ENCODE measurements around the gene FAM72C. TPM values are rescaled to one million over a fixed set of nuclear protein-coding genes. Genes with fewer than 3 reads are reported as not detected.
"Not testable (repeated sequence)": the region's sequence is repeated elsewhere in the genome, so short reads cannot be mapped to it uniquely, and the experiment has no call there.

The FAM72C gene
- total RNA-seq, 2 donors from 2014 or later = 6.0 to 17.8 TPM

DNA sequence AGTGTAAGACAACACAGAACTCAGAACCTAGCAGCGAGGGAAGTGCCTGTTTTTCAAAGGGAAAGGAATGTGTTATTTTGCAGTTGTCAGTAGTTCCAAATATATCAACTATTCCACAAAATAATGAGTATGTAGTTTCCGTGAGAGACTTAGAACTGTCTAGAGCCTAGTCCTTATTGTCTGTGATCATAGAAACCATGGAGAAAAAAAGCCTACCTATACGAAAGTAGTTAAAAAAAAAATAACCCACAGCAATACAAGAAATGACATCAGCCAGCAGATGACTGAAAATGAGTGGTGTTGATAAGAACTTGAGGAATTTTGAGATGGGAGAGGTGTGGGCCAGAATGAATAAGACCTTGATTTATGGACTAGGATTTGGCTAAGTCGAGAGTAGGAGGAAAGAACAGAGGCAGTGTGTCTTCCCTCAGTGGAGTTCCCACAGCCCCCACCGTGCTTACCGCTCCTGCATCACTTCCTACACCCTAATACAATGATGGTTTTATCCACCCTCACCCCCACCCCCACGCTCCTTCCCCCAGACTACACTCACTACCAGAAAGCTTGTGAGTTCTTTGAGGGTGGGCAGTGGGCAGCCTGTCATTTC, 21.6 kb upstream of the FAM72C start:
- ATAC-seq; H3K27me3 Mint-ChIP-seq; H3K27ac Mint-ChIP-seq; DNase-seq (ENCODE audit: low spot score); H3K4me3 Mint-ChIP-seq; H3K36me3 Mint-ChIP-seq; H3K9me3 Mint-ChIP-seq; H3K4me1 Mint-ChIP-seq (ENCODE audit: low read depth in 2 of 2): not testable (repeated sequence)

- not testable (repeated sequence) for ATAC-seq; H3K27ac Mint-ChIP-seq; H3K27me3 Mint-ChIP-seq; H3K9me3 Mint-ChIP-seq; H3K4me1 Mint-ChIP-seq (ENCODE audit: low read depth in 2 of 2); DNase-seq (ENCODE audit: low spot score); H3K4me3 Mint-ChIP-seq; H3K36me3 Mint-ChIP-seq
These were observed 18.9 kb upstream of the FAM72C start for GRCh38 chr1:143990699-143991098.

GRCh38 chr1:143989719-143990118, 17.9 kb upstream of the FAM72C start:
- not testable (repeated sequence) for H3K9me3 Mint-ChIP-seq, H3K36me3 Mint-ChIP-seq, ATAC-seq

GRCh38 chr1:143989427-143989712, 17.6 kb upstream of the FAM72C start:
- H3K9me3 Mint-ChIP-seq, H3K36me3 Mint-ChIP-seq: not testable (repeated sequence)

More at GRCh38 chr1:143989719-143990118, 17.9 kb upstream of the FAM72C start:
- H3K27ac Mint-ChIP-seq; H3K4me3 Mint-ChIP-seq; DNase-seq (ENCODE audit: low spot score); H3K27me3 Mint-ChIP-seq; H3K4me1 Mint-ChIP-seq (ENCODE audit: low read depth in 2 of 2): not testable (repeated sequence)

DNA sequence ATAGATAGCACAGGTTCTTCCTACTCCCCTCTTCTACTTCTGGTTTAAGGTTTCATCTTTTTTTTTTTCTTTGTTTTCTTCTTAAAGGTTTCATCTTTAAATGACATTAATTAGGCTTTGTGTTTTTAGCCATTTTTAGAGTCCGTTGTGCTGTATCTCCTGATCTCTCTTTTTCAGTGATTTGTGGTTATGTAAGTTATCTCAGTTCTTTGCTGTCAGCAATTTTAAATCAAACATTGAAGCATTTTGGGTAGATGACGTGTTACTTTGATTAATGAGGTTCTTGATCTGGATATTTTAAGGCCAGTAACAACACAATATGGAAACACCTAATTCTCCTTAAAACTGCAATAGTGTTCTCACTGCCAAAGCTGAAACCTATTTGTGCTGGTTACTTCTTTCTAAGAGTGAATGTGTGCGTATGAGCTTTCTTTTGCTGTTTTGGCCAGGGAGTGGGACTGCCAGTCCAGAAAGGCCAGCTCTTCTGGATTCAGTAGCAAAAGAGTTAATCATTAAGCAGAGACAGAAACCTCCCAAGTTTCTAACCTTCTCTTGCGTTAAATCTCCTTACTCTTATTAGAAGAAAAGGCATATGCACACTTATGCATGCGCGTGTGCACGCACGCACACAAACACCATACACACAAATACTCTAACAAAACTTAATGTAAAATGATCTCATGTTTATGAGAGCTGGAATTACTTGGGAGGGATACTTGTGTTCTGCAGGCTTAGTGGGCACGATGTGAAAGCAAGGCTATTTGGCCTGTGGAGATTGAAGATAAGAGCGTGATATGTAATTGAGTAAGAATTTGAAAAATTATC, 17.0 kb upstream of the FAM72C start:
- H3K4me1 Mint-ChIP-seq (ENCODE audit: low read depth in 2 of 2); ATAC-seq; DNase-seq (ENCODE audit: low spot score); H3K27me3 Mint-ChIP-seq; H3K9me3 Mint-ChIP-seq; H3K4me3 Mint-ChIP-seq; H3K36me3 Mint-ChIP-seq; H3K27ac Mint-ChIP-seq: not testable (repeated sequence)

More at GRCh38 chr1:143989427-143989712, 17.6 kb upstream of the FAM72C start:
- not testable (repeated sequence) for H3K27me3 Mint-ChIP-seq; H3K4me3 Mint-ChIP-seq; H3K4me1 Mint-ChIP-seq (ENCODE audit: low read depth in 2 of 2); ATAC-seq; H3K27ac Mint-ChIP-seq; DNase-seq (ENCODE audit: low spot score)

- DNase-seq (ENCODE audit: low spot score); ATAC-seq; H3K36me3 Mint-ChIP-seq; H3K27ac Mint-ChIP-seq; H3K9me3 Mint-ChIP-seq; H3K4me3 Mint-ChIP-seq; H3K27me3 Mint-ChIP-seq; H3K4me1 Mint-ChIP-seq (ENCODE audit: low read depth in 2 of 2): not testable (repeated sequence)
These were observed 16.1 kb upstream of the FAM72C start for GRCh38 chr1:143987868-143988267.

GRCh38 chr1:143984721-143985473, 13.1 kb upstream of the FAM72C start:
- H3K4me3 Mint-ChIP-seq; H3K4me1 Mint-ChIP-seq (ENCODE audit: low read depth in 2 of 2); ATAC-seq; H3K9me3 Mint-ChIP-seq; DNase-seq (ENCODE audit: low spot score); H3K27me3 Mint-ChIP-seq; H3K27ac Mint-ChIP-seq; H3K36me3 Mint-ChIP-seq: not testable (repeated sequence)

GRCh38 chr1:143974416-143974815, 2.6 kb upstream of the FAM72C start:
- H3K4me3 Mint-ChIP-seq = peak overlapping the region; percentile 45
- not testable (repeated sequence) for H3K27me3 Mint-ChIP-seq; H3K9me3 Mint-ChIP-seq; ATAC-seq; H3K27ac Mint-ChIP-seq; H3K36me3 Mint-ChIP-seq; H3K4me1 Mint-ChIP-seq (ENCODE audit: low read depth in 2 of 2); DNase-seq (ENCODE audit: low spot score)

- not testable (repeated sequence) for H3K27ac Mint-ChIP-seq; H3K9me3 Mint-ChIP-seq; H3K36me3 Mint-ChIP-seq; H3K4me1 Mint-ChIP-seq (ENCODE audit: low read depth in 2 of 2); ATAC-seq; DNase-seq (ENCODE audit: low spot score); H3K27me3 Mint-ChIP-seq
- H3K4me3 Mint-ChIP-seq = peak overlapping the region; percentile 84
These were observed 2.2 kb upstream of the FAM72C start for GRCh38 chr1:143973876-143974414.

- not testable (repeated sequence) for DNase-seq (ENCODE audit: low spot score); H3K27me3 Mint-ChIP-seq; H3K4me3 Mint-ChIP-seq; H3K4me1 Mint-ChIP-seq (ENCODE audit: low read depth in 2 of 2); H3K36me3 Mint-ChIP-seq; H3K9me3 Mint-ChIP-seq; H3K27ac Mint-ChIP-seq
- ATAC-seq = peak; percentile 35 to 40
These were observed 1.1 kb upstream of the FAM72C start for GRCh38 chr1:143972753-143973326.

- not testable (repeated sequence) for H3K27me3 Mint-ChIP-seq; H3K27ac Mint-ChIP-seq; ATAC-seq; H3K4me1 Mint-ChIP-seq (ENCODE audit: low read depth in 2 of 2); H3K36me3 Mint-ChIP-seq; H3K4me3 Mint-ChIP-seq; DNase-seq (ENCODE audit: low spot score); H3K9me3 Mint-ChIP-seq
These were observed 5.9 kb downstream of the FAM72C start for GRCh38 chr1:143965860-143966259.

GRCh38 chr1:143964294-143964693, 7.5 kb downstream of the FAM72C start:
- not testable (repeated sequence) for H3K27ac Mint-ChIP-seq; H3K4me3 Mint-ChIP-seq; H3K27me3 Mint-ChIP-seq; ATAC-seq; DNase-seq (ENCODE audit: low spot score); H3K4me1 Mint-ChIP-seq (ENCODE audit: low read depth in 2 of 2); H3K9me3 Mint-ChIP-seq; H3K36me3 Mint-ChIP-seq

- not testable (repeated sequence) for ATAC-seq; H3K9me3 Mint-ChIP-seq; H3K4me3 Mint-ChIP-seq; H3K4me1 Mint-ChIP-seq (ENCODE audit: low read depth in 2 of 2); DNase-seq (ENCODE audit: low spot score); H3K36me3 Mint-ChIP-seq; H3K27ac Mint-ChIP-seq; H3K27me3 Mint-ChIP-seq
These were observed 15.9 kb downstream of the FAM72C start for GRCh38 chr1:143955930-143956329.

- H3K27me3 Mint-ChIP-seq; DNase-seq (ENCODE audit: low spot score): not testable (repeated sequence)
These were observed 18.9 kb downstream of the FAM72C start for GRCh38 chr1:143952913-143953312.

More at GRCh38 chr1:143952913-143953312, 18.9 kb downstream of the FAM72C start:
- H3K36me3 Mint-ChIP-seq; H3K4me1 Mint-ChIP-seq (ENCODE audit: low read depth in 2 of 2); H3K9me3 Mint-ChIP-seq; ATAC-seq; H3K27ac Mint-ChIP-seq; H3K4me3 Mint-ChIP-seq: not testable (repeated sequence)
